Neural crest cell (in vitro differentiated cells): ENCODE measurements around the gene MAGEA4. TPM values are rescaled to one million over a fixed set of nuclear protein-coding genes. Genes with fewer than 3 reads are reported as not detected.

ENCODE experiments used
- DNase-seq: peaks from one replicate; pipeline ENCODE4 v3.0.0; 2021; ENCODE audit warnings: low read depth, mixed read lengths, low spot score
- H3K27ac Mint-ChIP-seq: one replicate; pipeline ENCODE4 v1.8.0; 2021; ENCODE audit warnings: mild to moderate bottlenecking, mixed read lengths; ENCODE audit not compliant: unreplicated experiment
- H3K27me3 Mint-ChIP-seq: 2 replicates; pipeline ENCODE4 v1.8.0; 2021; ENCODE audit warnings: low read depth, mild to moderate bottlenecking, mixed read lengths
- H3K36me3 Mint-ChIP-seq: 2 replicates; pipeline ENCODE4 v1.8.0; 2021; ENCODE audit warnings: low read depth, mild to moderate bottlenecking, mixed read lengths
- H3K4me1 Mint-ChIP-seq: 2 replicates; pipeline ENCODE4 v1.8.0; 2021; ENCODE audit warnings: mixed read lengths
- H3K4me3 Mint-ChIP-seq: one replicate; pipeline ENCODE4 v1.8.0; 2021; ENCODE audit warnings: mild to moderate bottlenecking, mixed read lengths
- H3K9me3 Mint-ChIP-seq: 2 replicates; pipeline ENCODE4 v1.8.0; 2021; ENCODE audit warnings: mixed read lengths
- total RNA-seq: library from RNA; stranded (reverse); gene quantifications from 2 replicates; pipeline ENCODE4 v1.2.1, GENCODE V29; 2021
- TF ChIP-seq, protein P1 (sequence below): fragments of 200-600 bp; sonication (generic); conservative IDR thresholded peaks from 2 replicates; pipeline ENCODE4 v1.5.0; 2021; ENCODE audit warnings: antibody characterized with exemption, mild to moderate bottlenecking

Gene MAGEA4
- total RNA-seq, 1 donor from 2014 or later, result not detected

DNA sequence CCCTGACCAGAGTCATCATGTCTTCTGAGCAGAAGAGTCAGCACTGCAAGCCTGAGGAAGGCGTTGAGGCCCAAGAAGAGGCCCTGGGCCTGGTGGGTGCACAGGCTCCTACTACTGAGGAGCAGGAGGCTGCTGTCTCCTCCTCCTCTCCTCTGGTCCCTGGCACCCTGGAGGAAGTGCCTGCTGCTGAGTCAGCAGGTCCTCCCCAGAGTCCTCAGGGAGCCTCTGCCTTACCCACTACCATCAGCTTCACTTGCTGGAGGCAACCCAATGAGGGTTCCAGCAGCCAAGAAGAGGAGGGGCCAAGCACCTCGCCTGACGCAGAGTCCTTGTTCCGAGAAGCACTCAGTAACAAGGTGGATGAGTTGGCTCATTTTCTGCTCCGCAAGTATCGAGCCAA is 11.0 kb downstream of the MAGEA4 start:
- no peak for DNase-seq
- peaks cover 2% of the 10 kb centered on the region for H3K27me3 Mint-ChIP-seq
- TF ChIP-seq, protein P1, sequence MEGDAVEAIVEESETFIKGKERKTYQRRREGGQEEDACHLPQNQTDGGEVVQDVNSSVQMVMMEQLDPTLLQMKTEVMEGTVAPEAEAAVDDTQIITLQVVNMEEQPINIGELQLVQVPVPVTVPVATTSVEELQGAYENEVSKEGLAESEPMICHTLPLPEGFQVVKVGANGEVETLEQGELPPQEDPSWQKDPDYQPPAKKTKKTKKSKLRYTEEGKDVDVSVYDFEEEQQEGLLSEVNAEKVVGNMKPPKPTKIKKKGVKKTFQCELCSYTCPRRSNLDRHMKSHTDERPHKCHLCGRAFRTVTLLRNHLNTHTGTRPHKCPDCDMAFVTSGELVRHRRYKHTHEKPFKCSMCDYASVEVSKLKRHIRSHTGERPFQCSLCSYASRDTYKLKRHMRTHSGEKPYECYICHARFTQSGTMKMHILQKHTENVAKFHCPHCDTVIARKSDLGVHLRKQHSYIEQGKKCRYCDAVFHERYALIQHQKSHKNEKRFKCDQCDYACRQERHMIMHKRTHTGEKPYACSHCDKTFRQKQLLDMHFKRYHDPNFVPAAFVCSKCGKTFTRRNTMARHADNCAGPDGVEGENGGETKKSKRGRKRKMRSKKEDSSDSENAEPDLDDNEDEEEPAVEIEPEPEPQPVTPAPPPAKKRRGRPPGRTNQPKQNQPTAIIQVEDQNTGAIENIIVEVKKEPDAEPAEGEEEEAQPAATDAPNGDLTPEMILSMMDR, result no peak
- no peaks in the 10 kb centered on the region for H3K36me3 Mint-ChIP-seq
- no peak overlapping the region for H3K4me3 Mint-ChIP-seq
- no peak overlapping the region for H3K27ac Mint-ChIP-seq
- H3K4me1 Mint-ChIP-seq, result no peaks in the 10 kb centered on the region
- H3K9me3 Mint-ChIP-seq, result peaks cover 7% of the 10 kb centered on the region

DNA sequence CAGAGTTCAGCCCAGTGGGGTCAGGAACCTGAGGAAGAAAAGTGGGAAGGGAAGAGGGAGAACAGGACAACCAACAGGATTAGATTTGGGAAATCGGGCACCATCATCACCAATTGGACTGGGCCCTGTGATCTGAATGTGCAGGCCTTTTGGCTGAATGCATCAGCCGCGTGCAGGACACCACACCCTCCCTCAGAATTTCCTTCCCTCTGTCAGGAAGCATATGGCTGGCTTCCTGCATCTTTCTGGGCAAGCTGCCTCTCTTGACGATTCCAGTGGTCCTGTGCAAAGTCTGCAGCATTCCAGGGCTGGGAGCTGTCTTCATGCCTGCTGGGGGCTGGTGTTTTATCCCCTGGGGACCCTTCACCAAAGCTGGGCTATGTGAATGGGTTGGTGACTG is 16.4 kb downstream of the MAGEA4 start:
- TF ChIP-seq, protein P1, result no peak
- Mint-ChIP-seq H3K4me3 (no peak overlapping the region), H3K27me3 (peaks cover 2% of the 10 kb centered on the region), H3K36me3 (no peaks in the 10 kb centered on the region), H3K4me1 (no peaks in the 10 kb centered on the region), H3K9me3 (peaks cover 10% of the 10 kb centered on the region), H3K27ac (no peak overlapping the region)
- DNase-seq, result no peak

DNA sequence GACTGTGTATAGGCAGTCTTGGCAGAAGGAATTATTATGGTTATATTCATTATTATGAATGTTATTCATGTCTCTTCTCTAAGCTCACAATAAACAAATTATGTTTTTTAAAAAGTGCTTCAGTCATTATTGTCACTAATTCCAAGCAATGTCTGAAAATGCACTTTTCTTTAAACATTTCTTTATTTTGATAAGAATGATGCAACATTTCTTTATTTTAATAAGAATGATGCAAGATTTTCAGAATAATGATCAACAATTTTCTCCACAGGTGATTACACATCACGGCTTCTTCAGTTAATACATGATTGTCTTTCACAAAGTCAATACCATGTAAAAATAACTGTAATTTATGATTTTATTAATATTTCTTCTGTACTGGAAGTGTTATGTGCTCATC is 22.7 kb downstream of the MAGEA4 start:
- Mint-ChIP-seq H3K4me1 (no peaks in the 10 kb centered on the region), H3K9me3 (peaks cover 3% of the 10 kb centered on the region), H3K27ac (no peak overlapping the region), H3K36me3 (no peaks in the 10 kb centered on the region), H3K4me3 (no peak overlapping the region), H3K27me3 (no peaks in the 10 kb centered on the region)
- DNase-seq, result no peak
- TF ChIP-seq, protein P1, result no peak

DNA sequence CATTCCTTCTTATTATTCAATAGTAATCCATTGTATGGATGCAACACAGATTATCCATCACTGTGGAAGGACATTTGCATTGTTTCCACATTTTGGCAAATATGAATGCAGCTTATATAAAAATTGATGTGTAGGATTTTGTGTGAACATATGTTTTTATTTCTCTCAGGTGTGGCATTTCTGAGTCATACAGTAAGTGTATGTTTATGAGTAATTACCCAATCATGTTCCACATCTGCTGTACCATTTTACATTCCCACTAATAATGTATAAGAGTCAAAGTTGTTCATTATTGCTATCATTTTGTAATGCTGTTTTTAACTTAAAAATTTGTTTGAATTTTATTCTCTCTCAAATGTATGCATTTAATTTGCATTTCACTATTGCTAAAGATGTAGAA is 25.5 kb downstream of the MAGEA4 start:
- Mint-ChIP-seq H3K27ac (no peak overlapping the region), H3K36me3 (no peaks in the 10 kb centered on the region), H3K9me3 (peaks cover 9% of the 10 kb centered on the region), H3K4me1 (no peaks in the 10 kb centered on the region), H3K4me3 (no peak overlapping the region), H3K27me3 (no peaks in the 10 kb centered on the region)
- no peak for DNase-seq
- TF ChIP-seq, protein P1, result no peak

DNA sequence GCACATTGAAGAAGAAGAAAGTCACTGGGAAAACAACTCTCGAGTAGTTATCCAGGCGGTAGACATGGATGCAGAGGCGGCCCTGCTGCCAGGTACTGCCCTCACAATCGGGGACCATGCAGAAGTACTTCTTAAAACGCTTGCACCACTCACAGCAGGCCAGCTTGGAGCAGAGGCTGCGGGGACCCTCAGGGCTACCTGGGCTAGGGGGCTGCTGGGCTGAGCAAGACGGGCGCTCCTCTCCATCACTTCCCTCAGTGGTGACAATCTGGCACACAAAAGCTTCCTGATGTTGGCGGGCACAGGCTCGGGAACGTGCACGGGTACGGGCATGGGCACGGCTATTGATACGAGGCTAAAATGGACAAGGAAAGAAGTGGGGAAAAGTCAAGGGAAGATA is 42.0 kb downstream of the MAGEA4 start:
- Mint-ChIP-seq H3K27ac (no peak overlapping the region), H3K4me3 (no peak overlapping the region), H3K27me3 (no peaks in the 10 kb centered on the region), H3K9me3 (peaks cover 16% of the 10 kb centered on the region), H3K4me1 (no peaks in the 10 kb centered on the region), H3K36me3 (peaks cover 6% of the 10 kb centered on the region)
- no peak for DNase-seq
- TF ChIP-seq, protein P1, result no peak

DNA sequence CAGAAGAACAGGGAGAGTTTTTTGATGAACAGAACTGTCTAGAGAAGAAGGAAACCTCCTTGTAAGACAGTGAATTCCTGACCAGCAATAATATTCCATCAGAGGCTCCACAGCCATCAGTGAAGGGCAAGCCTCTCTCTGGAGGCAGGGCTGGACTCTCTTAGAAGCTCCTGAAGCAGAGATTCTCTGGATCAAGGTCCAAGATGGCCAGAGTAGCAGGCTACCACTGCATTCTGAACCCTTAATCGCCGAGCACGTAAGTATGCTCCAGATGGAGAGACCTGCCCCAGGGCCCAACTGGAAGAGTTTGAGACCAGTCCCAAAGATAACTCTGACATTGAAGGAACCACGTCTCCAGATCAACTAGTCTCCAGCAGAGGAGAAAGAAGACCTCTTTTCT is 45.4 kb downstream of the MAGEA4 start:
- TF ChIP-seq, protein P1, result no peak
- no peaks in the 10 kb centered on the region for H3K27me3 Mint-ChIP-seq
- no peak overlapping the region for H3K4me3 Mint-ChIP-seq
- H3K36me3 Mint-ChIP-seq, result peaks cover 11% of the 10 kb centered on the region
- DNase-seq, result no peak
- no peak overlapping the region for H3K27ac Mint-ChIP-seq
- H3K4me1 Mint-ChIP-seq, result no peaks in the 10 kb centered on the region
- H3K9me3 Mint-ChIP-seq, result peaks cover 29% of the 10 kb centered on the region
